ENCODE results near the gene NFKBIL1. TPM values are rescaled to one million over a fixed set of nuclear protein-coding genes. Genes with fewer than 3 reads are reported as not detected.

NFKBIL1 gene
- total RNA-seq, 1 donor = 20.0 TPM

GRCh38 chr6:31577579-31577966 is 30.2 kb downstream of the NFKBIL1 start:
- no peak for DNase-seq (ENCODE audit: low read depth)
- H3K4me3 ChIP-seq (ENCODE audit: low read depth, low read length) = no peak overlapping the region
- no peak for TF ChIP-seq CTCF (IDR thresholded peaks at IDR 0.05; ENCODE audit: insufficient read depth, low read length)

- TF ChIP-seq CTCF (IDR thresholded peaks at IDR 0.05; ENCODE audit: insufficient read depth, low read length) = no peak
- DNase-seq (ENCODE audit: low read depth) = no peak
- no peak overlapping the region for H3K4me3 ChIP-seq (ENCODE audit: low read depth, low read length)
Observed at GRCh38 chr6:31578184-31579118, 31.0 kb downstream of the NFKBIL1 start.

GRCh38 chr6:31579119-31579505 is 31.7 kb downstream of the NFKBIL1 start:
- TF ChIP-seq CTCF (IDR thresholded peaks at IDR 0.05; ENCODE audit: insufficient read depth, low read length) = no peak
- no peak for DNase-seq (ENCODE audit: low read depth)
- no peak overlapping the region for H3K4me3 ChIP-seq (ENCODE audit: low read depth, low read length)

- TF ChIP-seq CTCF (IDR thresholded peaks at IDR 0.05; ENCODE audit: insufficient read depth, low read length) = no peak
- DNase-seq (ENCODE audit: low read depth) = no peak
- no peak overlapping the region for H3K4me3 ChIP-seq (ENCODE audit: low read depth, low read length)
Observed at GRCh38 chr6:31579546-31580437, 32.4 kb downstream of the NFKBIL1 start.

GRCh38 chr6:31580438-31580740 is 33.0 kb downstream of the NFKBIL1 start:
- DNase-seq (ENCODE audit: low read depth) = no peak
- H3K4me3 ChIP-seq (ENCODE audit: low read depth, low read length) = peak overlapping the region; percentile 89
- TF ChIP-seq CTCF (IDR thresholded peaks at IDR 0.05; ENCODE audit: insufficient read depth, low read length) = no peak

- TF ChIP-seq CTCF (IDR thresholded peaks at IDR 0.05; ENCODE audit: insufficient read depth, low read length) = peak; percentile 80
- peak overlapping the region; percentile 89 for H3K4me3 ChIP-seq (ENCODE audit: low read depth, low read length)
- peak; percentile 73 for DNase-seq (ENCODE audit: low read depth)
Observed at GRCh38 chr6:31580807-31581433, 33.5 kb downstream of the NFKBIL1 start.

Data from fibroblast of the aortic adventitia (primary cell).